Measurements from ENCODE around the gene EEF2K.
"Not testable (repeated sequence)": the region's sequence is repeated elsewhere in the genome, so short reads cannot be mapped to it uniquely, and the experiment has no call there.

EEF2K gene

DNA sequence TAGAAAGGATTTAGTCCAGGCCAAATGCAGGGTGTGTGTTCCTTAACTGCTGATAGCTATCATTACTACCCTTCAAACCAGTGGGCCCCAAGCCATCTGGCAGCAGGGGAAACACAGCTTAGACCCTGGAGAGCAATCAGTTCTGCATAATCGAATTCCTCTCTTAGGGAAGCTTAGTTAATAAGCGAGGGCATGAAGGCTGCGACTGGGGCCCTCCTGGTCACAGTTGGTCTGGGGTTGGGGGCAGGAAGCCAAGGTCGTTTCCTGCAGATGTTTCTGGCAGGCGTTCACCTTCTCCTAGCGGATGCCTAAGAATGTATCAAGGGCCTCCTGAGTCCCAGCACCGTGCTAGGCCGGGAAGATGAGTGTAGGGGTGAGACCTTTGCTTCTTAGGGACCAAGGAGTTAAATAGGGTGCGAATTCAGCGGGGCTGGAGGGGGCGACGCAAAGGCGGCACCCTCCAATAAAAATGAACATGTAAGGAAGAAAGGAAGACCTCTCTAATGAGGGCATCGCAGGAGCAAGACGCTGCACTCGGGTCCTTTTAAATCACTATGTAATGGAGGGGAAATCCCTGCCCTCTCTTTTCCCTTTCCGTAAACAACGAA lies 16.5 kb upstream of the EEF2K start:
- DNase-seq (ENCODE audit: low read depth in 3 of 3) = no peak

DNA sequence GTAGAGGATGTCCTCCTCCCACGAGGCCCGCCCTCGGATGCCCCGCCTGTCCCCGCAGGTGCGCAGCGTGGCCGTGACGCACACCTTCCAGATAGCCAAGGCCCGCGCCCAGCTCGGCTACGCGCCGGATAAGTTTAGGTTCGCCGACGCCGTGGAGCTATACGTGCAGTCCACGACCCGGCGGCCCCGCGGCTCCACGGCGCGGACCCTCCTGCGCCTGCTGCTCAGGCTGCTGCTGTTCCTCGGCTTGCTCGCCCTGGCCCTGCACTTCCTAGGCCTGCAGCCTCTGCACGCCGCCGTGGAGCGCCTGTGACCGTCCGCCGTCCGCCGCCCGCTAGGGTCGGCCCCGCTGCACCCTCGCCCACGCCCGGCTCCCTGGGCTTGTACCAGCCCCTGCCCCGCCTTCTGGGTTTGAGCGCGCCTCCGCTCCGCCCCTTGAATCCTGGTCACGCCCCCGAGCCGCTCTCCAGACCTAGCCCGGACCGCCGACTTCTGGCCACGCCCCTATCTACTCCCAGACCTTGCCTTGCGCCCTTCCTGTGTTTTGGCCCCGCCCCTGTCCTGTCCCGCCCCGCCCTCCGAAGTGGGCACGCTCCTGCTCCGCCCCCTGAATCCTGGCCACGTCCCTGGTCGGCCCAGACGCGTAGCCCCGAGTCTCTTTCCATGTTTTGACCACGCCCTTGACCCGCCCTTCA lies 15.8 kb upstream of the EEF2K start:
- DNase-seq (ENCODE audit: low read depth in 3 of 3) = peak; percentile 76 to 100 (median 98)

DNA sequence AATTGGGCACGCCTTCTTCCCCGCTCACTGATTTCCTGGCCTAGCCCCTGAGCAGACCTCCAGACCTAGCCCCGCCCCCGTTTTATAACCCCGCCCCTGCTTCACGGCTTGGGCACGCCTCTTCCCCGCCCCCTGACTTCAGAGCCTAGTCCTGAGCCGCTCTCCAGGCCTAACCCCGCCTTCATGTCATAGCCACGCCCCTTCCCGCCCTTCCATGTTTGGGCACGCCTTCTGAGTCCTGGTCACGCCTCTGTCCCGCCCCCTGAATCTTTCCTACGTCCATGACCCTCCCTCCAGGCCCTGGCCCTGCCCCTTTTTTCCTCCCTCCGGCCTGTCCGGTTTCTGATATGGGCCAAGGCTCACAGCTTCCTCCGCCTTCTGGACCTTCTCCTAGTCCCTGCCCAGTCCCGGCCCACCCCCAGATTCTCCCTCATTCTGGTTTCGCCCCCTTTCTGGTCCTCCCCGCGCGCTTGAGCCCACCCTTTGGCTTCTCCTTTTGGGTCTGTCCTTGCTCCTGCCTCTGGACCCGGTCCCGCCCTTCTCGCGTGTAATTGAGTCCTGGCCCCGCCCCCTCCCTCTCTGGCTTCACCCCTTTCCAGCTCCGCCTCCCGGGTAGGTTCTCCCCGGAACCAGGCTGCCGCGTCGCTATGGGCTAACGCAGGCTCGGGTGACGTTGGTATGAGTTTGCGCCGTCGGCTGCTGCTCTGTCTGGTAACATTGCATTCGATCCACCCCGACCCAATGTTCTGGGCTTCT lies 15.1 kb upstream of the EEF2K start:
- DNase-seq (ENCODE audit: low read depth in 3 of 3) = peak; percentile 96 to 100 (median 99)

DNA sequence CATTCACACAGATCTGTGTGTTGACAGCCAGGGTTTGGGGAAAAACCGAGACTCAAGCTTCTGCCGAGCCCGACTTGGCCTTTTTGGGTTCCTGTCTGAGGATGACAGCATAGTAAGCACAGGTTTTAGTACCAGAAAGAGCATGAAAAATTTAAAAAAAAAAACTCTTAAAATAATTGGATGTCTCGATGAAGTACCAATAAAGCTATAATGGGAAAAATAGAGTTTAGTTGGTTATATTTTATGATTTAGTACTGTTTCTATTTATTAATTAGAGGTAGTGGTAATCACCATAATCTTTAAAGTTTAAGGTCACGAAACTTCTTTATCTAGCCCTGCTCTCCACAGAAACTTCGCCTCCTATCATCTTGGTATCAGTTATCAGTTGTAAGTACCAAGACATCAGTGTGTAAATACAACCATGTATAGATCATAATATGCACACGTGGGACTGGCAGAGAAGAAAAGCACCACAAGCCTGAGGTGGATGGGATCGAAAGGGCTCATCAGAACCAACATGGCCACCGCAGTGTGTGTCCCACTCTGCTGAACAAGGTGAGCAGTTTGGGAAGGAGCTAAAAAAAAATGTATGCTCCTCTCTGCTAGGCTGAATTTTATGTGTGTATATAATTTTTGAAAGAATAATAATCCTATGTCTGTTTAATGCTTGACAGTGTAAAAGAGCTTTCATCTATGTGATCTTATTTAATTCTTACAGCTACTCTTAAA lies 14.4 kb upstream of the EEF2K start:
- DNase-seq (ENCODE audit: low read depth in 3 of 3) = peak in 1 of 3 experiments; percentile 25

DNA sequence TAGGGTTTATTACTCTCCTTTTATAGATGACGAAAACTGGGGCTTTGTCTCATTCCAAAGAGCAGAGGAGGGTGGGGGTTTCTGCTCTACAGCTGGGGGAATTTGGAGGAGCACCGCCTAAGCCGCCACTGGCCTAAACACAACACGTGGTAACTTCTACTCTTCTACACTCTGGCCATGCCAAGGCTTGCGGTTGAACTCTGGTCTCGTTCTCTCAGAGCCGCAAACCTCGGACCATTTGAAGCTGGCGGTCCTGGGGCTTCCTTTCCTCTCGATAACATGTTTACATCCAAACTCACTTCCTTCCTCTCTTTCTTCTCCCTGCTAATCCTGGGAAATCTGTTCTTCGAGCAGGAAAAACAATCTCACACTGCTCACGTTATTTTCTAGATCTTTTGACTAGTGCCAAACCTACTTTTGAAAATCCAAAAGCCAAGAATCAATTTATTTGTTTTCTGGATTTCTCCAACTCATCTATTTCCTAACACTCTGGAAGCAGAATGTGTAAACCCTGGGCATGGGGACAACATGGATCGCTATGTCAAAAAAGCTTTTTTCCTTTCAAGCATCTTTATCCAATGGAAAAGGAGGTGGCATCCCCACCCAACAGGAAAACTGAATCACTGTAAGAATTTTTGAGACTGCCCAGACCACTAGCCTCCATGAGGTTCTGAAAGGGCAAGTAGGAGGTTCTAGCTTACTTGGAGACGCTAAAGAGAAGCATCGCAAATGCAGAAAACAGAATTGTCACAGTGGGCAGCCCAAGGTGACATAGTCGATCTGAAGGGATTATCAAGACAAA lies 13.6 kb upstream of the EEF2K start:
- DNase-seq (ENCODE audit: low read depth in 3 of 3) = peak; percentile 36 to 70 (median 57)

DNA sequence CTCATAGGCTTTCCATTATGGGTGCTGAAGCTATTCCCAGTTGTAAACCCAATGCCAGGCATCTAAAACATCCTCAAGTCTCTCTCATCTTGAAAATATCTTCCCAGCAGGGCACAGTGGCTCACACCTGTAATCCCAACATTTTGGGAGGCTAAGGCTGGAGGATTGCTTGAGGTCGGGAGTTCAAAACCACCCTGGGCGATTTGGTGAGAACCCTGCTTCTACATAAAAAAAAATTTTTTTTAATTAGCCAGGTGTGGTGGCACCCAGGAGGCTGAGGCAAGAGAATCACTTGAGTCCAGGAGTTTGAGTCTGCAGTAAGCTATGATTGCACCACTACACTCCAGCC lies 13.0 kb upstream of the EEF2K start:
- DNase-seq (ENCODE audit: low read depth in 3 of 3) = no peak

DNA sequence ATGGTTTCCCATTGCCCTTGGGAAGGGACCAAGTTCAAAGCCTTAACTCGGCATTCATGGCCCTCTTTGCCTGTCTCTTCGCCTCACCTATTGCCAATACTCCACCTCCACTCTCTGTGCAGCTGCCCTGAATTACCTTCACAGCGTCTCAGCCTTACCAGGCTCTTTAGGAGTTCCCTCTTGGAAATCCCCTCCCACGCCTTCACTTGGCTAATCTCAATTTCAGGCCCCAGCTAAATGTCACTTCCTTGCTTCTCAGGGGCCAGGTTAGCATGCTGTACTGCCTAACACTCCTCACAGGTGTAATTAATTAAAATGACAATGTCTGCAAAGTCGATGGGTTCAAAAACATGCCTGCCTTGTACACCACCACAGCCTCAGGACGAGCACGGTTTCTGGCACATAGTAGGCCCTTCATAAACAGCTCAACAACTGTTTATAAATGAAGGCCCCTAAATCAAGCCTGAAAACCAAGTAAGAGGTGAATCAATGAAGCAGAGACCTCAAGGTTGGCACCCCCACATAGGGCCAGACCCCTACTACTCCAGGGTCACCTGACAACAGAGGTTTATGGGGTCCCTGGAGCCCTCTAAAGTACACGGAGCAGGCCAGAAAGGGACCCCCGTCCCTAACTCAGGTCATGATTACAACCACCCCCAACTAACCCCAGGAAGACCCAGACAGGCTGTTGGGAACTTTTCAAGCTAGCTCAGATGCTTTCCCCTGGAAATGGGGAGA lies 11.2 kb upstream of the EEF2K start:
- DNase-seq (ENCODE audit: low read depth in 3 of 3) = no peak

- DNase-seq (ENCODE audit: low read depth in 3 of 3) = no peak
These were observed 10.7 kb upstream of the EEF2K start for GRCh38 chr16:22195445-22195694.

GRCh38 chr16:22195695-22196558 lies 10.2 kb upstream of the EEF2K start:
- peak; percentile 77 to 90 (median 88) for DNase-seq (ENCODE audit: low read depth in 3 of 3)

GRCh38 chr16:22196559-22197168 lies 9.4 kb upstream of the EEF2K start:
- DNase-seq (ENCODE audit: low read depth in 3 of 3) = not testable (repeated sequence)

GRCh38 chr16:22198547-22199293 lies 7.4 kb upstream of the EEF2K start:
- no peak for DNase-seq (ENCODE audit: low read depth in 3 of 3)

- DNase-seq (ENCODE audit: low read depth in 3 of 3) = no peak
These were observed 3.8 kb upstream of the EEF2K start for GRCh38 chr16:22202261-22202637.

DNA sequence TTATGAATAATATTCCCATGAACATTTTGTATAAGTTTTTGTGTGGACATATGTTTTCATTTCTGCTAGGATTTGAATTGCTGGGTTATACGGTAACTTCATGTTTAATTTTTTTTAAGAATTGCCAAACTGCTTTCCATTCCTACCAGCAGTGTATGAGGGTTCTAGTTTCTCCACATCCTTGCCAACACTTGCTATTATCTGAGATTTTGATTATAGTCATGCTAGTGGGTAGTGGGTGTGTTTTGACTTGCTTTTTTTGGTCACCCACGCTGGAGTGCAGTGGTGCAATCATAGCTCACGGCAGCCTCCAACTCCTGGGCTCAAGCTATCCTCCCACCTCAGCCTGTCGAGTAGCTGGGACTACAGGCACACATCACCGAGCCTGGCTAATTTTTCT lies 3.0 kb upstream of the EEF2K start:
- no peak for DNase-seq (ENCODE audit: low read depth in 3 of 3)

DNA sequence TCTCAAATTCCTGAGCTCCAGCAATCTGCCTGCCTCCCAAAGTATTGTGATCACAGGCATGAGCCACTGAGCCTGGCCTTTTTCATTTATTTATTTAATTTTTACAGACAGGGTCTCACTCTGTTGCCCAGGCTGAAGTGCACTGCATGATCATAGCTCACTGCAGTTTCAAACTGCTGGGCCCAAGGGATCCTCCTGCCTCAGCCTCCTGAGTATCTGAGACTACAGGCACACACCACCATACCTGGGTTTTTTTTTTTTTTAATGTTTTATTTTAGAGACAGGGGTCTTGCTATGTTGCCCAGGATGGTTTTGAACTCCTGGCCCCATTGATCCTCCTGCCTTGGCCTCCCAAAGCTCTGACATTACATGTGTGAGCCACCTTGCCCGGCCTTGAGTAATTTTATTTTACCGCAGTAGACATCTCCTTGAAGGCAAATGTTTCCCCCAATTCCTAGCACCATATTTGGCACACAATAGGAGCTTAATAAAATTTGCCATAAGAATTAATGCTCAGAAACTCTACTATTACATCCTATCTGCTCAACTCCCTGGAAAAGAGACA lies 1.9 kb upstream of the EEF2K start:
- no peak for DNase-seq (ENCODE audit: low read depth in 3 of 3)

- DNase-seq (ENCODE audit: low read depth in 3 of 3) = no peak
These were observed 483 bp upstream of the EEF2K start for GRCh38 chr16:22205577-22206012.

DNA sequence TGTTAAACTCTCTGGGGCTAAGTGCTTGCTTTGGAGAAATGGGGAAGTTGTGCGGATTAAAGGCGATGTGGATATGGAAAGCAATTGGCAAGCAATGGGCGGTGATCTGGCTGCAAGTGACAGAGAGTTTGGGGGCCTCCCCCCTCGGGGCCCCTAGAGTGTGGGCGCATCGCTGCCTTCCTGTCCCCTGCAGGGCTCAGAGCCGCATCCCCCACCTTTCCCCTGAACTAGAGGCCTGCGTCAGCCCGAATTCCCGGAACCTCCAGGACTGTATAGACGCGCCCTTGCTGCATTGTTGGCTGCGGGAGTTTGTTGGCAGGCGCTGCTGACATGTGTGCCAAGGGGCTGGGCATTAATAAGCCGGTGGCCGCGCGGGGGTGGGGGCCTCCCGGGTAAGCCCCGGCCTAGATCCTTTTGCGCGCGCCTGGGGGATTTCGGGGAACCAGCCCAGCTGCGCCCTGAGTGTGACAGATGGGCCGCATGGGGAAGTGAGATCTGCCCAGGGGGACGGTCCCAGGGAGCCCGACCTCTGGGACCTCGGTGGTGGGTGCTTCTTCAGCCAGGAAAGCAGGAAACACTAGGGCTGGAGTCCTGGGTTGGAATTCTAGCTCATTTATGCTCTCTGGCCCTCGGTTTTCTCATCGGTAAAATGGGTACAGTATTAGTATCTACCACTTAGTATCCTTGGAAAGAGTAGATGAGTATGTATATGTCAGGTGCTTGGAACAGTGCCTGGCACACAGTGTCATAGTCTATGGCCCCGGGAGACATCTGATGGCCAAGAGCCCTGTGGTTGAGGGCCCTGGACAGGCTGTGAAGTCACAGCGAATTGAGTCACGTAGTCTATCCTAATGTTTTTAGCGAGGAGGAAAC lies 1.0 kb downstream of the EEF2K start:
- peak; percentile 31 to 72 (median 48) for DNase-seq (ENCODE audit: low read depth in 3 of 3)

GRCh38 chr16:22207715-22208360 lies 1.8 kb downstream of the EEF2K start:
- DNase-seq (ENCODE audit: low read depth in 3 of 3) = no peak
